HG02981 (cell line): ENCODE results near the gene LMBR1.
A peak's percentile ranks its signal among the peaks of the same experiment; 100 is the strongest.
"Not testable (repeated sequence)": the region's sequence is repeated elsewhere in the genome, so short reads cannot be mapped to it uniquely, and the experiment has no call there.

ENCODE experiments used
- ATAC-seq: cut with Tn5 transposase; IDR thresholded peaks from one replicate; pipeline ENCODE4 v1.9.1; 2021; ENCODE audit warnings: mild to moderate bottlenecking, moderate library complexity; ENCODE audit not compliant: unreplicated experiment

LMBR1 gene

GRCh38 chr7:156811706-156812105 is 81.3 kb downstream of the LMBR1 start:
- no peak for ATAC-seq

GRCh38 chr7:156803656-156804055 is 89.3 kb downstream of the LMBR1 start:
- not testable (repeated sequence) for ATAC-seq

- no peak for ATAC-seq
These were observed 90.8 kb downstream of the LMBR1 start for GRCh38 chr7:156802214-156802613.

- ATAC-seq, result no peak
These were observed 97.6 kb downstream of the LMBR1 start for GRCh38 chr7:156795415-156795814.

- ATAC-seq, result no peak
These were observed 99.6 kb downstream of the LMBR1 start for GRCh38 chr7:156793334-156793733.

GRCh38 chr7:156792611-156793010 is 100.4 kb downstream of the LMBR1 start:
- no peak for ATAC-seq

- no peak for ATAC-seq
These were observed 101.7 kb downstream of the LMBR1 start for GRCh38 chr7:156791241-156791640.

GRCh38 chr7:156790264-156790663 is 102.7 kb downstream of the LMBR1 start:
- no peak for ATAC-seq

GRCh38 chr7:156785998-156786543 is 106.9 kb downstream of the LMBR1 start:
- no peak for ATAC-seq

- no peak for ATAC-seq
These were observed 109.1 kb downstream of the LMBR1 start for GRCh38 chr7:156783864-156784263.

GRCh38 chr7:156781972-156782371 is 111.0 kb downstream of the LMBR1 start:
- ATAC-seq, result peak; percentile 33

GRCh38 chr7:156780724-156781455 is 112.1 kb downstream of the LMBR1 start:
- peak; percentile 87 for ATAC-seq

GRCh38 chr7:156778668-156779067 is 114.3 kb downstream of the LMBR1 start:
- ATAC-seq, result no peak

- ATAC-seq, result no peak
These were observed 114.8 kb downstream of the LMBR1 start for GRCh38 chr7:156778201-156778600.

GRCh38 chr7:156777364-156778069 is 115.5 kb downstream of the LMBR1 start:
- ATAC-seq, result no peak

GRCh38 chr7:156776527-156776926 is 116.5 kb downstream of the LMBR1 start:
- ATAC-seq, result no peak

GRCh38 chr7:156773966-156774365 is 119.0 kb downstream of the LMBR1 start:
- ATAC-seq, result peak; percentile 55

- no peak for ATAC-seq
These were observed 120.3 kb downstream of the LMBR1 start for GRCh38 chr7:156772725-156773124.

- no peak for ATAC-seq
These were observed 124.1 kb downstream of the LMBR1 start for GRCh38 chr7:156768698-156769472.

GRCh38 chr7:156766666-156767065 is 126.3 kb downstream of the LMBR1 start:
- no peak for ATAC-seq

GRCh38 chr7:156765901-156766656 is 126.9 kb downstream of the LMBR1 start:
- no peak for ATAC-seq
